HepG2 (cell line): ENCODE results near the gene DCDC1. TPM values are rescaled to one million over a fixed set of nuclear protein-coding genes. Genes with fewer than 3 reads are reported as not detected.

Source experiments
- ATAC-seq: fragments of 200-7000 bp; cut with Tn5 transposase; 3 replicates; pipeline ENCODE4 v1.9.1; 2020; ENCODE audit warnings: mild to moderate bottlenecking, moderate library complexity
- BruUV-seq: library from RNA; stranded (reverse); fragments of 400-500 nt; replicated peaks from 2 replicates; lab custom pipeline; 2021; lab: Mats Ljungman, UMichigan
- CTCF ChIA-PET: fragments of 300-600 bp; formaldehyde crosslinking; extraction: SDS; loops from one replicate; lab custom pipeline; 2021; ENCODE audit warnings: low total read pairs, inconsistent platforms, low intra/inter-chr PET ratio; lab: Yijun Ruan, JAX
- POLR2A ChIA-PET: fragments of 350-600 bp; sonication (Branson Sonifier 250); formaldehyde crosslinking; loops from one replicate; lab custom pipeline; 2020; ENCODE audit warnings: antibody characterized with exemption, inconsistent platforms; lab: Yijun Ruan, JAX
- DNase-seq: peaks from one replicate; pipeline ENCODE4 v3.0.0-alpha.2; 2015; ENCODE audit warnings: low spot score
- FAIRE-seq: peaks from 3 replicates; lab custom pipeline; 2011; peaks lifted over from hg19 to GRCh38; lab: Jason Lieb, UNC
- H2AFZ ChIP-seq: one replicate; pipeline ENCODE4 v1.6.1; 2011; ENCODE audit warnings: low read length, inconsistent platforms
- H3K27ac ChIP-seq: fragments of 300-600 bp; 3 replicates; pipeline ENCODE4 v1.8.0; 2011; ENCODE audit warnings: mixed run types, mild to moderate bottlenecking, mixed read lengths, low read length, inconsistent platforms; ENCODE audit not compliant: insufficient read depth; ENCODE audit errors: extremely low read length
- H3K27me3 ChIP-seq, 2 experiments: fragments of 200-600 bp in 1 of 2; 2 replicates in 1 of 2; 3 replicates in 1 of 2; pipeline versions ENCODE4 v1.6.0 to v1.8.0; 2011; ENCODE audit warnings: low read length in 2 of 2, mild to moderate bottlenecking in 2 of 2, moderate library complexity in 2 of 2, inconsistent platforms in 1 of 2; ENCODE audit not compliant: insufficient read depth in 2 of 2, control insufficient read depth in 1 of 2
- H3K36me3 ChIP-seq, 2 experiments: fragments of 200-600 bp in 1 of 2; replicated peaks in 1 of 2; 2 replicates in 1 of 2; 3 replicates in 1 of 2; pipeline versions ENCODE4 v1.5.1 to v1.8.0; 2011; ENCODE audit warnings: low read length in 2 of 2, inconsistent platforms in 1 of 2; ENCODE audit not compliant: insufficient read depth in 2 of 2, control insufficient read depth in 1 of 2
- H3K4me1 ChIP-seq: 2 replicates; pipeline ENCODE4 v1.5.1; 2012; ENCODE audit warnings: low read length, inconsistent platforms; ENCODE audit not compliant: insufficient read depth
- H3K4me2 ChIP-seq: 2 replicates; pipeline ENCODE4 v1.6.0; 2011; ENCODE audit warnings: low read depth, low read length, inconsistent platforms
- H3K4me3 ChIP-seq, 3 experiments: fragments of 200-600 bp in 1 of 3; sonication (generic), shearing (Covaris generic) in 1 of 3; replicated peaks in 1 of 3; 2 replicates each; pipeline ENCODE4 v1.5.1; 2011 to 2016; ENCODE audit warnings: low read length in 3 of 3, inconsistent platforms in 2 of 3, low read depth in 2 of 3, mild to moderate bottlenecking in 2 of 3, control low read depth in 1 of 3, mixed read lengths in 1 of 3; ENCODE audit not compliant: insufficient read depth in 1 of 3
- H3K79me2 ChIP-seq: one replicate; pipeline ENCODE4 v1.6.1; 2011; ENCODE audit warnings: low read length, inconsistent platforms; ENCODE audit not compliant: insufficient read depth
- H3K9ac ChIP-seq: 2 replicates; pipeline ENCODE4 v1.6.0; 2011; ENCODE audit warnings: mild to moderate bottlenecking, low read depth, low read length, inconsistent platforms; ENCODE audit not compliant: insufficient read depth
- H3K9me3 ChIP-seq: 2 replicates; pipeline ENCODE4 v1.5.1; 2012; ENCODE audit warnings: mild to moderate bottlenecking, low read length
- H4K20me1 ChIP-seq: 2 replicates; pipeline ENCODE4 v1.6.0; 2011; ENCODE audit warnings: inconsistent platforms, mild to moderate bottlenecking, low read length, moderate library complexity; ENCODE audit not compliant: insufficient read depth
- ARID3A ChIP-seq: IDR thresholded peaks from 2 replicates; pipeline ENCODE4 v1.6.1; 2012; ENCODE audit warnings: low read depth, low read length, improper control_type of control experiment
- DBP ChIP-seq: sonication (generic); formaldehyde crosslinking; IDR thresholded peaks from 2 replicates; pipeline ENCODE4 v1.4.0; 2020; ENCODE audit warnings: missing genetic modification reagents; ENCODE audit errors: not compliant biosample characterization
- GRHL1 ChIP-seq: sonication (generic); formaldehyde crosslinking; conservative IDR thresholded peaks from 2 replicates; pipeline ENCODE4 v1.8.0; 2022; ENCODE audit warnings: missing genetic modification reagents
- RBFOX2 ChIP-seq: fragments of 200-400 bp; formaldehyde crosslinking; IDR thresholded peaks from 2 replicates; pipeline ENCODE4 v1.6.1; 2017; ENCODE audit warnings: low read depth, mild to moderate bottlenecking, low read length
- TSC22D2 ChIP-seq: sonication (generic); formaldehyde crosslinking; IDR thresholded peaks from 2 replicates; pipeline ENCODE4 v1.5.1; 2020; ENCODE audit warnings: missing genetic modification reagents, mild to moderate bottlenecking, borderline replicate concordance
- ZFYVE20 ChIP-seq: sonication (generic); formaldehyde crosslinking; IDR thresholded peaks from 2 replicates; pipeline ENCODE4 v1.8.0; 2023; ENCODE audit warnings: low read depth, mild to moderate bottlenecking, moderate library complexity, missing genetic modification reagents, borderline replicate concordance
- ZNF12 ChIP-seq: sonication (generic); formaldehyde crosslinking; IDR thresholded peaks from 2 replicates; pipeline ENCODE4 v1.5.0; 2020; ENCODE audit warnings: missing genetic modification reagents
- WGBS: methylation state at CpG from one replicate; pipeline ENCODE4 v1.1.6; 2017; ENCODE audit warnings: low lambda C conversion rate; 5-methylcytosine and 5-hydroxymethylcytosine counted together
- in situ Hi-C: cut with HindIII; loops from 2 replicates; pipeline ENCODE4 v1.10.0; 2017; ENCODE audit warnings: low pct_unique_long_range_greater_than_20kb; ENCODE audit not compliant: extremely low pct_ligation_motif_present
- intact Hi-C: fragments of 100-400 bp; cut with micrococcal nuclease; formaldehyde crosslinking; loops from one replicate; pipeline ENCODE4 v1.10.0; 2022; ENCODE audit not compliant: unreplicated experiment
- polyA plus RNA-seq, 8 experiments: library from polyadenylated mRNA; depleted of rRNA in 3 of 8; stranded (reverse) in 7 of 8; unstranded in 1 of 8; fragments of >200 nt; fragmentation: Illumina TruSeq in 4 of 8; extraction: Trizol in 4 of 8; gene quantifications; 2 replicates each; pipeline versions ENCODE4 v1.2.1 to v1.2.3, GENCODE V29; 2011 to 2016; ENCODE audit warnings: low read depth in 4 of 8, missing spikeins in 1 of 8, mixed read lengths in 1 of 8; ENCODE audit not compliant: insufficient read depth in 1 of 8
- total RNA-seq, 5 experiments: library from RNA; depleted of rRNA; stranded (reverse); fragments of >200 nt; fragmentation: Illumina TruSeq; extraction: Trizol; gene quantifications; 2 replicates each; pipeline ENCODE4 v1.2.3, GENCODE V29; 2016; ENCODE audit warnings: low read depth in 1 of 5

Gene DCDC1
- total and polyA plus RNA-seq, 2 of the 13 experiments (the other 11 are each of a cell fraction or from before 2014, with no cell fraction given): 0.12 to 0.27 TPM

- CTCF ChIA-PET: no interaction called here
- BruUV-seq: no TSS peak
- WGBS: 0% methylated on average over 1 of the region's 1 CpG
Observed at GRCh38 chr11:30830681-30831080, 538.9 kb downstream of the DCDC1 start.

More at GRCh38 chr11:30830681-30831080, 538.9 kb downstream of the DCDC1 start:
- no peak overlapping the region for H2AFZ ChIP-seq
- POLR2A ChIA-PET: no interaction called here
- H3K9ac ChIP-seq: no peak overlapping the region
- H3K36me3 ChIP-seq: no peaks in the 10 kb centered on the region
- H3K9me3 ChIP-seq: peaks cover 11% of the 10 kb centered on the region
- intact Hi-C loops: no loop called here
- H3K79me2 ChIP-seq: no peaks in the 10 kb centered on the region
- H3K4me2 ChIP-seq: no peak overlapping the region
- in situ Hi-C loops: no loop called here
- DNase-seq (no peak), ATAC-seq (no peak), FAIRE-seq (no peak)
- no peaks in the 10 kb centered on the region for H3K4me1 ChIP-seq
- no peaks in the 10 kb centered on the region for H3K27me3 ChIP-seq
- no peak overlapping the region for H3K4me3 ChIP-seq
- no peak overlapping the region for H3K27ac ChIP-seq
- H4K20me1 ChIP-seq: no peaks in the 10 kb centered on the region
- TF ChIP-seq TSC22D2 (CRISPR knock-in tag): no peak
- TF ChIP-seq ZNF12: no peak
- TF ChIP-seq ZFYVE20 (CRISPR knock-in tag): no peak
- TF ChIP-seq DBP (CRISPR knock-in tag): no peak
- no peak for TF ChIP-seq GRHL1
- TF ChIP-seq RBFOX2: no peak
- TF ChIP-seq ARID3A: no peak
